Endothelial cell of umbilical vein (primary cell): ENCODE results near the gene PNPLA6. TPM values are rescaled to one million over a fixed set of nuclear protein-coding genes. Genes with fewer than 3 reads are reported as not detected.

ENCODE experiments used
- BruUV-seq: library from RNA; stranded (reverse); fragments of 400-500 nt; replicated peaks from 2 replicates; lab custom pipeline; 2021; lab: Mats Ljungman, UMichigan
- CTCF ChIA-PET: fragments of 300-600, 350-600 bp; sonication (Branson Sonifier 250); formaldehyde crosslinking; loops from one replicate; lab custom pipeline; 2021; ENCODE audit warnings: antibody characterized with exemption, inconsistent platforms; lab: Charles Lee
- POLR2A ChIA-PET: fragments of 300-600, 350-600 bp; sonication (Branson Sonifier 250); formaldehyde crosslinking; loops from one replicate; lab custom pipeline; 2021; ENCODE audit warnings: antibody characterized with exemption, inconsistent platforms; lab: Charles Lee
- DNase-seq: peaks from one replicate; pipeline ENCODE4 v3.0.0-alpha.2; 2011; ENCODE audit warnings: low read depth, low spot score
- FAIRE-seq: peaks from 2 replicates; lab custom pipeline; 2011; peaks lifted over from hg19 to GRCh38; lab: Jason Lieb, UNC
- H2AFZ ChIP-seq: 2 replicates; pipeline ENCODE4 v1.6.0; 2012; ENCODE audit warnings: low read depth, low read length, control low read depth, inconsistent platforms
- H3K27ac ChIP-seq: 2 replicates; pipeline ENCODE4 v1.5.1; 2011; ENCODE audit warnings: low read depth, mild to moderate bottlenecking, control low read depth, low read length, moderate library complexity; ENCODE audit not compliant: insufficient read depth
- H3K27me3 ChIP-seq, 2 experiments: 2 replicates each; pipeline versions ENCODE4 v1.6.0 to v1.6.1; 2011; ENCODE audit warnings: low read length in 2 of 2, mixed read lengths in 1 of 2; ENCODE audit not compliant: control insufficient read depth in 2 of 2, insufficient read depth in 2 of 2
- H3K36me3 ChIP-seq, 2 experiments: 2 replicates in 1 of 2; 3 replicates in 1 of 2; pipeline ENCODE4 v1.5.1; 2011; ENCODE audit warnings: low read length in 2 of 2, mild to moderate bottlenecking in 1 of 2, moderate library complexity in 1 of 2; ENCODE audit not compliant: control insufficient read depth in 2 of 2, insufficient read depth in 2 of 2; ENCODE audit errors: extremely low read depth in 1 of 2
- H3K4me1 ChIP-seq: 3 replicates; pipeline ENCODE4 v1.5.1; 2011; ENCODE audit warnings: mild to moderate bottlenecking, low read length; ENCODE audit not compliant: control insufficient read depth, insufficient read depth; ENCODE audit errors: extremely low read depth
- H3K4me2 ChIP-seq: 2 replicates; pipeline ENCODE4 v1.6.1; 2011; ENCODE audit warnings: low read length, control low read depth, mixed read lengths; ENCODE audit not compliant: insufficient read depth
- H3K4me3 ChIP-seq, 3 experiments: fragments of 200-600 bp in 1 of 3; sonication (generic), shearing (Covaris generic) in 1 of 3; replicated peaks in 1 of 3; 2 replicates each; pipeline ENCODE4 v1.5.1; 2011 to 2016; ENCODE audit warnings: control low read depth in 3 of 3, low read length in 3 of 3, mild to moderate bottlenecking in 2 of 3, inconsistent platforms in 1 of 3, low read depth in 1 of 3, moderate library complexity in 1 of 3; ENCODE audit not compliant: insufficient read depth in 1 of 3
- H3K79me2 ChIP-seq: 2 replicates; pipeline ENCODE4 v1.6.0; 2012; ENCODE audit warnings: low read length, inconsistent platforms; ENCODE audit not compliant: control insufficient read depth, insufficient read depth
- H3K9ac ChIP-seq: replicated peaks from 2 replicates; pipeline ENCODE3; 2011; ENCODE audit warnings: low read length, control low read depth; ENCODE audit not compliant: insufficient read depth; ENCODE audit errors: extremely low read depth
- H3K9me1 ChIP-seq: replicated peaks from 3 replicates; pipeline ENCODE4 v1.6.0; 2011; ENCODE audit warnings: mild to moderate bottlenecking, low read length; ENCODE audit not compliant: control insufficient read depth, insufficient read depth; ENCODE audit errors: extremely low read depth
- H3K9me3 ChIP-seq: replicated peaks from 2 replicates; pipeline ENCODE4 v1.5.1; 2012; ENCODE audit warnings: low read length, inconsistent platforms; ENCODE audit not compliant: control insufficient read depth, insufficient read depth
- H4K20me1 ChIP-seq: replicated peaks from 2 replicates; pipeline ENCODE3; 2011; ENCODE audit warnings: mild to moderate bottlenecking, low read length; ENCODE audit not compliant: control insufficient read depth, insufficient read depth; ENCODE audit errors: extremely low read depth
- CTCF ChIP-seq, 2 donors: IDR thresholded peaks; 1 replicate in 1 of 2; 2 replicates in 1 of 2; pipeline ENCODE4 v1.5.1; 2011; ENCODE audit warnings: low read length in 2 of 2, mild to moderate bottlenecking in 2 of 2, moderate library complexity in 2 of 2, control low read depth in 1 of 2, inconsistent platforms in 1 of 2, low read depth in 1 of 2; ENCODE audit not compliant: insufficient read depth in 1 of 2; ENCODE audit errors: extremely low read depth in 1 of 2
- EZH2 ChIP-seq: IDR thresholded peaks from 2 replicates; pipeline ENCODE4 v1.6.1; 2012; ENCODE audit warnings: borderline replicate concordance, low read depth, mild to moderate bottlenecking, moderate library complexity, low read length, inconsistent platforms; ENCODE audit not compliant: severe bottlenecking
- FOS ChIP-seq: IDR thresholded peaks from 2 replicates; pipeline ENCODE4 v1.6.1; 2011; ENCODE audit warnings: mild to moderate bottlenecking, low read length, moderate library complexity, borderline replicate concordance; ENCODE audit not compliant: insufficient read depth
- GATA2 ChIP-seq: IDR thresholded peaks from 2 replicates; pipeline ENCODE4 v1.7.0; 2011; ENCODE audit warnings: low read depth, mild to moderate bottlenecking, moderate library complexity, mixed read lengths, low read length; ENCODE audit not compliant: insufficient read length, insufficient read depth
- JUN ChIP-seq: IDR thresholded peaks from 2 replicates; pipeline ENCODE4 v1.6.1; 2011; ENCODE audit warnings: borderline replicate concordance, low read depth; ENCODE audit not compliant: insufficient read length, insufficient read depth
- MAX ChIP-seq: IDR thresholded peaks from 2 replicates; pipeline ENCODE4 v1.6.1; 2011; ENCODE audit not compliant: insufficient read depth, insufficient read length
- MYC ChIP-seq: IDR thresholded peaks from one replicate; pipeline ENCODE4 v1.6.1; 2011; ENCODE audit warnings: mild to moderate bottlenecking, low read depth, low read length
- POLR2A ChIP-seq: IDR thresholded peaks from 2 replicates; pipeline ENCODE4 v1.6.1; 2012; ENCODE audit warnings: low read depth, mild to moderate bottlenecking, control low read depth, low read length
- POLR2AphosphoS5 ChIP-seq: IDR thresholded peaks from 2 replicates; pipeline ENCODE4 v1.6.1; 2012; ENCODE audit warnings: low read depth, mild to moderate bottlenecking, control low read depth, low read length, moderate library complexity; ENCODE audit not compliant: insufficient read depth
- dilution Hi-C: fragments of 300-500 bp; cut with MboI; formaldehyde crosslinking; loops from one replicate; pipeline ENCODE4 v1.15.0; 2019; ENCODE audit warnings: low sequenced_read_pairs; ENCODE audit not compliant: extremely low pct_ligation_motif_present
- intact Hi-C: fragments of 100-400 bp; cut with micrococcal nuclease; formaldehyde crosslinking; loops from one replicate; pipeline ENCODE4 v1.10.0; 2022
- polyA plus RNA-seq, 4 experiments: library from polyadenylated mRNA; depleted of rRNA in 3 of 4; stranded (reverse) in 3 of 4; unstranded in 1 of 4; fragments of >200 nt; gene quantifications; 2 replicates each; pipeline versions ENCODE4 v1.2.1 to v1.2.3, GENCODE V29; 2011 to 2012; ENCODE audit warnings: missing spikeins in 1 of 4
- total RNA-seq: library from RNA; stranded (reverse); gene quantifications from 2 replicates; pipeline ENCODE4 v1.2.3, GENCODE V29; 2021

PNPLA6 gene
- total and polyA plus RNA-seq, 2 donors (not counting 3 experiments of a cell fraction or from before 2014, with no cell fraction given) = 106 to 164 TPM

GRCh38 chr19:7540761-7541474 lies 5.4 kb downstream of the PNPLA6 start:
- Histone ChIP-seq H2AFZ (no peak overlapping the region), H3K9ac (no peak overlapping the region), H3K9me1 (no peaks in the 10 kb centered on the region), H3K27ac (no peak overlapping the region), H3K79me2 (no peaks in the 10 kb centered on the region), H4K20me1 (no peaks in the 10 kb centered on the region), H3K27me3 (no peaks in the 10 kb centered on the region), H3K4me1 (peaks cover 5% of the 10 kb centered on the region), H3K9me3 (no peaks in the 10 kb centered on the region), H3K4me2 (no peak overlapping the region), H3K36me3 (peaks cover 9 to 30% of the 10 kb centered on the region in 2 experiments), H3K4me3 (no peak overlapping the region)
- peak; percentile 84 for FAIRE-seq
- CTCF ChIA-PET = interaction anchor here (0.7 to 0.9 kb wide), 2 partner anchors 28 to 258 kb away, joined by 3 read pairs; no protein-coding TSS in a partner anchor
- POLR2A ChIA-PET = no interaction called here
- peak; percentile 25 for DNase-seq
- BruUV-seq = no TSS peak
- intact Hi-C loops = no loop called here
- dilution Hi-C loops = no loop called here
- TF ChIP-seq MAX (no peak), CTCF (IDR thresholded peaks at IDR 0.05; ENCODE audit: extremely low read depth in 1 of 2, insufficient read depth in 1 of 2, low read depth in 1 of 2, low read length in 2 of 2) (no peak), GATA2 (no peak), POLR2A (no peak), FOS (no peak), MYC (no peak), EZH2 (no peak), POLR2AphosphoS5 (no peak), JUN (no peak)
